ENCODE results near the gene KRTAP2-1.

GRCh38 chr17:41012326-41013120 is 34.6 kb downstream of the KRTAP2-1 start:
- no peak for TF ChIP-seq POLR2AphosphoS5 (IDR thresholded peaks at IDR 0.05)
- no peak for TF ChIP-seq POLR2A (IDR thresholded peaks at IDR 0.05)
- TF ChIP-seq CTCF (IDR thresholded peaks at IDR 0.05), result no peak
- no peak for TF ChIP-seq EP300 (IDR thresholded peaks at IDR 0.05)

Measured in gastroesophageal sphincter (tissue), 3 donors.